Panc1 (cell line): Measurements from ENCODE around the gene HRH4. TPM values are rescaled to one million over a fixed set of nuclear protein-coding genes. Genes with fewer than 3 reads are reported as not detected.

Experiments
- ATAC-seq: fragments of 200-7000 bp; cut with Tn5 transposase; 2 replicates; pipeline ENCODE4 v1.9.1; 2020; ENCODE audit warnings: mild to moderate bottlenecking, moderate library complexity
- BruUV-seq: library from RNA; stranded (reverse); fragments of 400-500 nt; replicated peaks from 2 replicates; lab custom pipeline; 2021; lab: Mats Ljungman, UMichigan
- CTCF ChIA-PET: fragments of 300-600 bp; sonication (Branson Sonifier 250); formaldehyde crosslinking; loops from one replicate; lab custom pipeline; 2022; ENCODE audit warnings: antibody characterized with exemption; lab: Charles Lee
- POLR2A ChIA-PET: fragments of 300-600 bp; sonication (Branson Sonifier 250); formaldehyde crosslinking; loops from one replicate; lab custom pipeline; 2022; ENCODE audit warnings: antibody characterized with exemption; lab: Charles Lee
- DNase-seq: peaks from one replicate; pipeline ENCODE4 v3.0.0-alpha.2; 2010; ENCODE audit warnings: low read depth, low spot score
- H3K27ac ChIP-seq: 2 replicates; pipeline ENCODE4 v1.5.1; 2011; ENCODE audit warnings: mild to moderate bottlenecking, low read length, inconsistent platforms
- H3K27me3 ChIP-seq: fragments of 200-500 bp; sonication (Bioruptor generic); 2 replicates; pipeline ENCODE4 v1.6.0; 2014; ENCODE audit warnings: low read length, inconsistent platforms; ENCODE audit not compliant: control insufficient read depth, insufficient read depth
- H3K36me3 ChIP-seq: fragments of 200-500 bp; sonication (Bioruptor generic); 2 replicates; pipeline ENCODE4 v1.5.1; 2014; ENCODE audit warnings: inconsistent platforms, mild to moderate bottlenecking, low read length, moderate library complexity; ENCODE audit not compliant: control insufficient read depth, insufficient read depth
- H3K4me1 ChIP-seq: 2 replicates; pipeline ENCODE4 v1.5.1; 2011; ENCODE audit warnings: inconsistent platforms, mild to moderate bottlenecking, low read length, moderate library complexity; ENCODE audit not compliant: control insufficient read depth, insufficient read depth
- H3K4me3 ChIP-seq, 2 experiments: 2 replicates each; pipeline ENCODE4 v1.5.1; 2011 to 2012; ENCODE audit warnings: low read depth in 2 of 2, low read length in 2 of 2, mild to moderate bottlenecking in 2 of 2, inconsistent platforms in 1 of 2, moderate library complexity in 1 of 2
- H3K9me3 ChIP-seq: fragments of 200-500 bp; sonication (Bioruptor generic); 2 replicates; pipeline ENCODE4 v1.5.1; 2014; ENCODE audit warnings: low read depth, mild to moderate bottlenecking, inconsistent platforms, low read length, moderate library complexity; ENCODE audit not compliant: control insufficient read depth, insufficient read depth
- CTCF ChIP-seq: fragments of 450-650 bp; IDR thresholded peaks from 2 replicates; pipeline ENCODE4 v1.5.1; 2017; ENCODE audit warnings: mild to moderate bottlenecking
- POLR2AphosphoS5 ChIP-seq: IDR thresholded peaks from 2 replicates; pipeline ENCODE4 v1.6.1; 2012; ENCODE audit warnings: mild to moderate bottlenecking, low read depth, low read length, moderate library complexity
- REST ChIP-seq, 2 experiments: IDR thresholded peaks; 2 replicates each; pipeline ENCODE4 v1.6.1; 2011 to 2012; ENCODE audit warnings: low read depth in 2 of 2, control low read depth in 1 of 2, low read length in 1 of 2, mild to moderate bottlenecking in 1 of 2, moderate library complexity in 1 of 2; ENCODE audit not compliant: insufficient read depth in 1 of 2
- SIN3A ChIP-seq: IDR thresholded peaks from 2 replicates; pipeline ENCODE4 v1.6.1; 2012; ENCODE audit warnings: low read depth, mild to moderate bottlenecking, low read length, moderate library complexity, borderline replicate concordance; ENCODE audit not compliant: insufficient read depth
- TCF7L2 ChIP-seq: IDR thresholded peaks from 2 replicates; pipeline ENCODE4 v1.6.1; 2011; ENCODE audit warnings: mild to moderate bottlenecking, low read depth, low read length, inconsistent platforms
- in situ Hi-C: cut with HindIII; loops from 2 replicates; pipeline ENCODE4 v1.10.0; 2016; ENCODE audit warnings: low sequenced_read_pairs, low pct_unique_long_range_greater_than_20kb
- intact Hi-C: fragments of 100-400 bp; cut with micrococcal nuclease; formaldehyde crosslinking; loops from one replicate; pipeline ENCODE4 v1.10.0; 2022; ENCODE audit not compliant: unreplicated experiment
- total RNA-seq: library from RNA; stranded (reverse); gene quantifications from one replicate; pipeline ENCODE4 v1.2.1, GENCODE V29; 2021; ENCODE audit not compliant: unreplicated experiment

Gene HRH4
- total RNA-seq, 1 experiment from 2014 or later: not detected

GRCh38 chr18:24482821-24483220 lies 22.4 kb downstream of the HRH4 start:
- intact Hi-C loops: no loop called here

GRCh38 chr18:24485681-24486080 lies 25.2 kb downstream of the HRH4 start:
- H3K4me3 ChIP-seq: no peak overlapping the region
- no peaks in the 10 kb centered on the region for H3K36me3 ChIP-seq
- TF ChIP-seq REST (IDR thresholded peaks at IDR 0.05; ENCODE audit: insufficient read depth in 1 of 2, low read depth in 2 of 2, low read length in 1 of 2) (no peak), CTCF (no peak), SIN3A (no peak), POLR2AphosphoS5 (no peak), TCF7L2 (no peak)
- DNase-seq (no peak), ATAC-seq (no peak)
- no peaks in the 10 kb centered on the region for H3K4me1 ChIP-seq
- no TSS peak for BruUV-seq
- CTCF ChIA-PET: interaction anchor here (0.8 kb wide), 1 partner anchor 76 kb away, joined by 4 read pairs; no protein-coding TSS in a partner anchor
- H3K27me3 ChIP-seq: peaks cover 5% of the 10 kb centered on the region; the same call in 1 of the 2 replicates
- in situ Hi-C loops: no loop called here
- H3K9me3 ChIP-seq: no peaks in the 10 kb centered on the region
- POLR2A ChIA-PET: interaction anchor here (0.6 kb wide), 1 partner anchor 347 kb away, joined by 4 read pairs; the partner anchor contains the start of gene CABYR
- intact Hi-C loops: no loop called here
- no peak overlapping the region for H3K27ac ChIP-seq

More at GRCh38 chr18:24482821-24483220, 22.4 kb downstream of the HRH4 start:
- H3K27ac ChIP-seq: no peak overlapping the region
- no peaks in the 10 kb centered on the region for H3K9me3 ChIP-seq
- peaks cover 5% of the 10 kb centered on the region; the same call in 1 of the 2 replicates for H3K27me3 ChIP-seq
- ATAC-seq: no peak
- no peaks in the 10 kb centered on the region for H3K4me1 ChIP-seq
- no peak overlapping the region for H3K4me3 ChIP-seq
- ChIA-PET CTCF (no interaction called here), POLR2A (no interaction called here)
- no peaks in the 10 kb centered on the region for H3K36me3 ChIP-seq
- no peak for DNase-seq
- TF ChIP-seq REST (IDR thresholded peaks at IDR 0.05; ENCODE audit: insufficient read depth in 1 of 2, low read depth in 2 of 2, low read length in 1 of 2): no peak
- TF ChIP-seq CTCF: no peak
- TF ChIP-seq POLR2AphosphoS5: no peak
- TF ChIP-seq TCF7L2: no peak
- TF ChIP-seq SIN3A: no peak
- no TSS peak for BruUV-seq
- in situ Hi-C loops: no loop called here
